IPS-15b (cell line): ENCODE measurements around the gene CKMT2.
A peak's percentile ranks its signal among the peaks of the same experiment; 100 is the strongest.
"Not testable (repeated sequence)": the region's sequence is repeated elsewhere in the genome, so short reads cannot be mapped to it uniquely, and the experiment has no call there.

ENCODE experiments used
- H3K27me3 ChIP-seq: one replicate; pipeline ENCODE4 v1.6.1; 2013; ENCODE audit warnings: low read length; ENCODE audit not compliant: control insufficient read depth, insufficient read depth
- H3K36me3 ChIP-seq: one replicate; pipeline ENCODE4 v1.6.1; 2013; ENCODE audit warnings: low read length; ENCODE audit not compliant: control insufficient read depth, insufficient read depth
- H3K4me1 ChIP-seq: one replicate; pipeline ENCODE4 v1.6.1; 2013; ENCODE audit warnings: mild to moderate bottlenecking, low read length; ENCODE audit not compliant: control insufficient read depth, insufficient read depth
- H3K4me3 ChIP-seq: one replicate; pipeline ENCODE4 v1.5.1; 2013; ENCODE audit warnings: low read depth, low read length
- H3K9ac ChIP-seq: one replicate; pipeline ENCODE4 v1.6.1; 2013; ENCODE audit warnings: low read depth, mild to moderate bottlenecking, low read length
- H3K9me3 ChIP-seq: one replicate; pipeline ENCODE4 v1.6.1; 2013; ENCODE audit warnings: mild to moderate bottlenecking, low read length; ENCODE audit not compliant: control insufficient read depth, insufficient read depth

CKMT2 gene

GRCh38 chr5:81254886-81255559 is 21.9 kb downstream of the CKMT2 start:
- no peak overlapping the region for H3K9ac ChIP-seq
- H3K36me3 ChIP-seq: peaks cover 3% of the 10 kb centered on the region
- H3K4me3 ChIP-seq: no peak overlapping the region
- H3K9me3 ChIP-seq: no peaks in the 10 kb centered on the region
- no peaks in the 10 kb centered on the region for H3K4me1 ChIP-seq
- no peaks in the 10 kb centered on the region for H3K27me3 ChIP-seq

GRCh38 chr5:81256766-81257165 is 23.6 kb downstream of the CKMT2 start:
- peaks cover 3% of the 10 kb centered on the region for H3K36me3 ChIP-seq
- no peak overlapping the region for H3K9ac ChIP-seq

GRCh38 chr5:81262796-81263195 is 29.7 kb downstream of the CKMT2 start:
- not testable (repeated sequence) for H3K36me3 ChIP-seq, H3K4me1 ChIP-seq, H3K4me3 ChIP-seq, H3K9ac ChIP-seq, H3K9me3 ChIP-seq, H3K27me3 ChIP-seq

More at GRCh38 chr5:81256766-81257165, 23.6 kb downstream of the CKMT2 start:
- H3K4me1 ChIP-seq: no peaks in the 10 kb centered on the region
- no peak overlapping the region for H3K4me3 ChIP-seq
- no peaks in the 10 kb centered on the region for H3K27me3 ChIP-seq
- no peaks in the 10 kb centered on the region for H3K9me3 ChIP-seq

GRCh38 chr5:81265101-81265500 is 32.0 kb downstream of the CKMT2 start:
- Histone ChIP-seq H3K4me1 (peaks cover 13% of the 10 kb centered on the region), H3K4me3 (no peak overlapping the region), H3K9me3 (no peaks in the 10 kb centered on the region), H3K9ac (no peak overlapping the region), H3K36me3 (no peaks in the 10 kb centered on the region), H3K27me3 (no peaks in the 10 kb centered on the region)

- Histone ChIP-seq H3K9ac (no peak overlapping the region), H3K27me3 (no peaks in the 10 kb centered on the region), H3K9me3 (no peaks in the 10 kb centered on the region), H3K4me1 (peaks cover 23% of the 10 kb centered on the region), H3K36me3 (no peaks in the 10 kb centered on the region), H3K4me3 (no peak overlapping the region)
Observed at GRCh38 chr5:81268521-81269196, 35.5 kb downstream of the CKMT2 start.

GRCh38 chr5:81269751-81270393 is 36.8 kb downstream of the CKMT2 start:
- peak overlapping the region; percentile 73 for H3K9ac ChIP-seq
- H3K9me3 ChIP-seq: no peaks in the 10 kb centered on the region
- peaks cover 23% of the 10 kb centered on the region for H3K4me1 ChIP-seq

GRCh38 chr5:81270394-81271027 is 37.4 kb downstream of the CKMT2 start:
- Histone ChIP-seq H3K4me1 (peaks cover 23% of the 10 kb centered on the region), H3K9ac (peak overlapping the region; percentile 73), H3K4me3 (peak overlapping the region; percentile 50)
- not testable (repeated sequence) for H3K27me3 ChIP-seq, H3K36me3 ChIP-seq, H3K9me3 ChIP-seq

More at GRCh38 chr5:81269751-81270393, 36.8 kb downstream of the CKMT2 start:
- H3K36me3 ChIP-seq: no peaks in the 10 kb centered on the region
- no peaks in the 10 kb centered on the region for H3K27me3 ChIP-seq
- peak overlapping the region; percentile 50 for H3K4me3 ChIP-seq

- H3K9ac ChIP-seq: no peak overlapping the region
- no peaks in the 10 kb centered on the region for H3K4me1 ChIP-seq
- no peaks in the 10 kb centered on the region for H3K9me3 ChIP-seq
- no peaks in the 10 kb centered on the region for H3K27me3 ChIP-seq
- H3K4me3 ChIP-seq: no peak overlapping the region
- H3K36me3 ChIP-seq: no peaks in the 10 kb centered on the region
Observed at GRCh38 chr5:81283976-81284375, 50.9 kb downstream of the CKMT2 start.

- H3K4me1 ChIP-seq: no peaks in the 10 kb centered on the region
- no peak overlapping the region for H3K9ac ChIP-seq
Observed at GRCh38 chr5:81286059-81286617, 53.0 kb downstream of the CKMT2 start.

GRCh38 chr5:81288021-81288433 is 54.9 kb downstream of the CKMT2 start:
- no peaks in the 10 kb centered on the region for H3K4me1 ChIP-seq
- H3K9ac ChIP-seq: no peak overlapping the region
- H3K4me3 ChIP-seq: no peak overlapping the region
- no peaks in the 10 kb centered on the region for H3K36me3 ChIP-seq
- no peaks in the 10 kb centered on the region for H3K27me3 ChIP-seq
- H3K9me3 ChIP-seq: no peaks in the 10 kb centered on the region

More at GRCh38 chr5:81286059-81286617, 53.0 kb downstream of the CKMT2 start:
- Histone ChIP-seq H3K9me3 (no peaks in the 10 kb centered on the region), H3K4me3 (no peak overlapping the region), H3K27me3 (no peaks in the 10 kb centered on the region), H3K36me3 (no peaks in the 10 kb centered on the region)

- Histone ChIP-seq H3K4me1 (no peaks in the 10 kb centered on the region), H3K27me3 (no peaks in the 10 kb centered on the region), H3K9me3 (no peaks in the 10 kb centered on the region)
Observed at GRCh38 chr5:81290146-81290545, 57.0 kb downstream of the CKMT2 start.

More at GRCh38 chr5:81290146-81290545, 57.0 kb downstream of the CKMT2 start:
- no peak overlapping the region for H3K4me3 ChIP-seq
- no peaks in the 10 kb centered on the region for H3K36me3 ChIP-seq
- H3K9ac ChIP-seq: no peak overlapping the region
